Caco-2 (cell line): ENCODE results near the gene TMC2. TPM values are rescaled to one million over a fixed set of nuclear protein-coding genes. Genes with fewer than 3 reads are reported as not detected.

Experiments used
- BruUV-seq: library from RNA; stranded (reverse); fragments of 400-500 nt; replicated peaks from 2 replicates; lab custom pipeline; 2021; lab: Mats Ljungman, UMichigan
- CTCF ChIA-PET: fragments of 300-600 bp; sonication (Branson Sonifier 250); formaldehyde crosslinking; loops from one replicate; lab custom pipeline; 2022; ENCODE audit warnings: antibody characterized with exemption; lab: Charles Lee
- POLR2A ChIA-PET: fragments of 300-600 bp; sonication (Branson Sonifier 250); formaldehyde crosslinking; loops from one replicate; lab custom pipeline; 2022; ENCODE audit warnings: antibody characterized with exemption; lab: Charles Lee
- DNase-seq, 2 experiments: peaks; one replicate each; pipeline versions ENCODE4 v3.0.0 to v3.0.0-alpha.2; 2020 to 2022
- H3K27me3 ChIP-seq: replicated peaks from 2 replicates; pipeline ENCODE4 v1.6.0; 2011; ENCODE audit warnings: low read length; ENCODE audit not compliant: control insufficient read depth, insufficient read depth
- H3K36me3 ChIP-seq: 2 replicates; pipeline ENCODE4 v1.5.1; 2011; ENCODE audit warnings: low read length; ENCODE audit not compliant: control insufficient read depth, insufficient read depth
- H3K4me1 ChIP-seq: fragments of 250-450 bp; sonication (Bioruptor Pico); 2 replicates; pipeline ENCODE4 v1.5.1; 2020; ENCODE audit warnings: mild to moderate bottlenecking
- H3K4me3 ChIP-seq: 2 replicates; pipeline ENCODE4 v1.5.1; 2011; ENCODE audit warnings: low read depth, mild to moderate bottlenecking, control low read depth, low read length
- H3K9me3 ChIP-seq: fragments of 250-450 bp; sonication (Bioruptor Pico); 2 replicates; pipeline ENCODE4 v1.5.1; 2020; ENCODE audit warnings: mild to moderate bottlenecking, moderate library complexity
- H3K27ac Mint-ChIP-seq: one replicate; pipeline ENCODE4 v1.8.0; 2022; ENCODE audit warnings: mixed read lengths; ENCODE audit not compliant: unreplicated experiment
- H3K27me3 Mint-ChIP-seq: one replicate; pipeline ENCODE4 v1.8.0; 2022; ENCODE audit warnings: mixed read lengths; ENCODE audit not compliant: insufficient read depth, unreplicated experiment
- H3K36me3 Mint-ChIP-seq: one replicate; pipeline ENCODE4 v1.8.0; 2022; ENCODE audit warnings: mild to moderate bottlenecking, mixed read lengths; ENCODE audit not compliant: insufficient read depth, unreplicated experiment
- H3K4me1 Mint-ChIP-seq: one replicate; pipeline ENCODE4 v1.8.0; 2022; ENCODE audit warnings: low read depth, mixed read lengths; ENCODE audit not compliant: unreplicated experiment
- H3K4me3 Mint-ChIP-seq: one replicate; pipeline ENCODE4 v1.8.0; 2022; ENCODE audit warnings: mild to moderate bottlenecking, moderate library complexity, mixed read lengths; ENCODE audit not compliant: unreplicated experiment
- H3K9me3 Mint-ChIP-seq: one replicate; pipeline ENCODE4 v1.8.0; 2022; ENCODE audit warnings: mixed read lengths; ENCODE audit not compliant: unreplicated experiment
- intact Hi-C: fragments of 100-400 bp; cut with micrococcal nuclease; formaldehyde crosslinking; loops from one replicate; pipeline ENCODE4 v1.10.0; 2022; ENCODE audit not compliant: unreplicated experiment
- total RNA-seq: library from RNA; stranded (reverse); gene quantifications from 2 replicates; pipeline ENCODE4 v1.2.3, GENCODE V29; 2022
- TF ChIP-seq, protein P1 (sequence below), 2 experiments: fragments of 200-600 bp in 1 of 2; IDR thresholded peaks; 1 replicate in 1 of 2; 2 replicates in 1 of 2; pipeline versions ENCODE4 v1.5.1 to v1.8.0; 2011 to 2022; ENCODE audit warnings: antibody characterized with exemption in 1 of 2, control low read depth in 1 of 2, inconsistent platforms in 1 of 2, low read depth in 1 of 2, low read length in 1 of 2, mild to moderate bottlenecking in 1 of 2, moderate library complexity in 1 of 2; ENCODE audit not compliant: insufficient read depth in 1 of 2, severe bottlenecking in 1 of 2, unreplicated experiment in 1 of 2

Gene TMC2
- total RNA-seq, 1 experiment from 2014 or later, result not detected

DNA sequence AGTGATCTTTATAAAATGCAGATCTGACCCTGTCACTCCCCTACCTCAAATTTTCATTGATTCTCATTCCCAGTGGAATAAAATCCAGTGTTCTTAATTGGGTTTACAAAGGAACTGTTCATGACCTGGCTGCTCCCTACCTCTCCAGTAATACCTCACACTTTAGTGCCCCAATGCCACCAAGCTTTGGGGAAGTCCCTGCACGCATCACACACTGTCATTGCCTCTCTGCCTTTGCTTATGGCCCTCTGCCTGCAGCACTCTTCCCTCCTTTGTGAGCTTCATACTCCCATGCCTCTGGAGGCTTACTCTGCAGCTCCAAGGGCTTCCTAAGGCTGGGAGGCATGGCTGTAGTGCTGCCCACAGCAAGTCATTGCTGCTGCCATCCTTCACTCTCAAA is 57.4 kb downstream of the TMC2 start:
- Mint-ChIP-seq H3K9me3 (no peaks in the 10 kb centered on the region), H3K27ac (no peak overlapping the region), H3K4me3 (no peak overlapping the region), H3K36me3 (no peaks in the 10 kb centered on the region), H3K4me1 (no peaks in the 10 kb centered on the region), H3K27me3 (peaks cover 12% of the 10 kb centered on the region)
- H3K4me3 ChIP-seq, result no peak overlapping the region
- H3K9me3 ChIP-seq, result no peaks in the 10 kb centered on the region
- ChIA-PET POLR2A (no interaction called here), CTCF (no interaction called here)
- no peaks in the 10 kb centered on the region for H3K36me3 ChIP-seq
- no peaks in the 10 kb centered on the region for H3K27me3 ChIP-seq
- no TSS peak for BruUV-seq
- intact Hi-C loops, result no loop called here
- TF ChIP-seq, protein P1, sequence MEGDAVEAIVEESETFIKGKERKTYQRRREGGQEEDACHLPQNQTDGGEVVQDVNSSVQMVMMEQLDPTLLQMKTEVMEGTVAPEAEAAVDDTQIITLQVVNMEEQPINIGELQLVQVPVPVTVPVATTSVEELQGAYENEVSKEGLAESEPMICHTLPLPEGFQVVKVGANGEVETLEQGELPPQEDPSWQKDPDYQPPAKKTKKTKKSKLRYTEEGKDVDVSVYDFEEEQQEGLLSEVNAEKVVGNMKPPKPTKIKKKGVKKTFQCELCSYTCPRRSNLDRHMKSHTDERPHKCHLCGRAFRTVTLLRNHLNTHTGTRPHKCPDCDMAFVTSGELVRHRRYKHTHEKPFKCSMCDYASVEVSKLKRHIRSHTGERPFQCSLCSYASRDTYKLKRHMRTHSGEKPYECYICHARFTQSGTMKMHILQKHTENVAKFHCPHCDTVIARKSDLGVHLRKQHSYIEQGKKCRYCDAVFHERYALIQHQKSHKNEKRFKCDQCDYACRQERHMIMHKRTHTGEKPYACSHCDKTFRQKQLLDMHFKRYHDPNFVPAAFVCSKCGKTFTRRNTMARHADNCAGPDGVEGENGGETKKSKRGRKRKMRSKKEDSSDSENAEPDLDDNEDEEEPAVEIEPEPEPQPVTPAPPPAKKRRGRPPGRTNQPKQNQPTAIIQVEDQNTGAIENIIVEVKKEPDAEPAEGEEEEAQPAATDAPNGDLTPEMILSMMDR (IDR thresholded peaks at IDR 0.05; ENCODE audit: insufficient read depth in 1 of 2, low read depth in 1 of 2, low read length in 1 of 2, severe bottlenecking in 1 of 2, unreplicated experiment in 1 of 2), result no peak
- no peaks in the 10 kb centered on the region for H3K4me1 ChIP-seq
- no peak for DNase-seq

DNA sequence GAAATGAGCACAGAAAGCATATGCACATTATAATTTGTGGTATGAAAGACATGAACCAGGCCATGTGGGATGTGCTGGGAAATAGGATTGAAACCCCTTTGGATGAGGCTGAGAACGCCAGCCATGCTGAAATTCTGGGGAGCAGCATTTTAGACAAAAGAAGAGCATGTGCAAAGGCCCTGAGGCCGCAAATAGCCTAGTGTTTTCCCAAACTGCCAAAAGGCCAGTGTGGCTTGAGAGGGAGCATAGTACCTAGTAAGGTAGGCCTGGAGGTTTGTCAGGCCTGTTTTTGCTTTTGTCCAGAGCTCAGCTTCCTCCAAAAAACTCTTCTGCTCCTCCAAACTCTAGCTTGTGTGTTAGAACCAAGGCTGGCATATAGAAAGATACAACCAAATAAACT is 58.7 kb downstream of the TMC2 start:
- POLR2A ChIA-PET, result no interaction called here
- no peak overlapping the region for H3K4me3 Mint-ChIP-seq
- H3K27me3 ChIP-seq, result no peaks in the 10 kb centered on the region

GRCh38 chr20:2596673-2597279 is 60.4 kb downstream of the TMC2 start:
- Mint-ChIP-seq H3K36me3 (no peaks in the 10 kb centered on the region), H3K27me3 (peaks cover 8% of the 10 kb centered on the region), H3K4me3 (no peak overlapping the region), H3K27ac (no peak overlapping the region), H3K9me3 (no peaks in the 10 kb centered on the region), H3K4me1 (peaks cover 7% of the 10 kb centered on the region)
- H3K4me1 ChIP-seq, result no peaks in the 10 kb centered on the region
- no peak overlapping the region for H3K4me3 ChIP-seq
- no peaks in the 10 kb centered on the region for H3K9me3 ChIP-seq
- POLR2A ChIA-PET, result no interaction called here
- no peak for DNase-seq
- CTCF ChIA-PET, result no interaction called here
- H3K36me3 ChIP-seq, result no peaks in the 10 kb centered on the region
- H3K27me3 ChIP-seq, result no peaks in the 10 kb centered on the region
- TF ChIP-seq, protein P1 (IDR thresholded peaks at IDR 0.05; ENCODE audit: insufficient read depth in 1 of 2, low read depth in 1 of 2, low read length in 1 of 2, severe bottlenecking in 1 of 2, unreplicated experiment in 1 of 2), result no peak
- intact Hi-C loops, result no loop called here
- BruUV-seq, result no TSS peak

More for the DNA sequence above, 58.7 kb downstream of the TMC2 start:
- H3K36me3 ChIP-seq, result no peaks in the 10 kb centered on the region
- Mint-ChIP-seq H3K9me3 (no peaks in the 10 kb centered on the region), H3K27ac (no peak overlapping the region), H3K36me3 (no peaks in the 10 kb centered on the region), H3K27me3 (peaks cover 12% of the 10 kb centered on the region), H3K4me1 (peaks cover 7% of the 10 kb centered on the region)
- H3K9me3 ChIP-seq, result no peaks in the 10 kb centered on the region
- no peak overlapping the region for H3K4me3 ChIP-seq
- CTCF ChIA-PET, result no interaction called here
- TF ChIP-seq, protein P1 (IDR thresholded peaks at IDR 0.05; ENCODE audit: insufficient read depth in 1 of 2, low read depth in 1 of 2, low read length in 1 of 2, severe bottlenecking in 1 of 2, unreplicated experiment in 1 of 2), result no peak
- BruUV-seq, result no TSS peak
- intact Hi-C loops, result no loop called here
- no peaks in the 10 kb centered on the region for H3K4me1 ChIP-seq
- no peak for DNase-seq
